ENCODE results near the gene SCARF1.

DNA sequence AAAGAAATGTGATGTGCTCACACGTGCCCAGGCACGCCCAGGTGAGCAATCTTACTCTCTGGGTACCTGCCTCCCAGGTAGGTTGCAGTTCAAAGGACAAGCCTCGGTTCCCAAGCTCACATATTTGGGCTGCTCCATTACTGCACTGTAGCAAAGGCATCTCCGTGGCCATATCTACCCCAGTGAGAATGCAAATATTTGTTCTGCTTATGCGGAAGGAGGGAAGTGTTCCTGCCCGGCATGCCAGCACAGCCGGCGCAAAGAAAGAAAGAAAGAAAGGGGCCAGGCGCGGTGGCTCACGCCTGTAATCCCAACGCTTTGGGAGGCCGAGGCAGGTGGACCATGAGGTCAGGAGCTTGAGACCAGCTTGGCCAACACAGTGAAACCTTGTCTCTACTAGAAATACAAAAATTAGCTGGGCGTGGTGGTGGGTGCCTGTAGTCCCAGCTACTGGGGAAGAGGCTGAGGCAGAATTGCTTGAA, 47.6 kb downstream of the SCARF1 start:
- TF ChIP-seq CTCF (IDR thresholded peaks at IDR 0.05), result no peak
- no peak for TF ChIP-seq POLR2A (IDR thresholded peaks at IDR 0.05)
